ENCODE results near the gene EDN1.

DNA sequence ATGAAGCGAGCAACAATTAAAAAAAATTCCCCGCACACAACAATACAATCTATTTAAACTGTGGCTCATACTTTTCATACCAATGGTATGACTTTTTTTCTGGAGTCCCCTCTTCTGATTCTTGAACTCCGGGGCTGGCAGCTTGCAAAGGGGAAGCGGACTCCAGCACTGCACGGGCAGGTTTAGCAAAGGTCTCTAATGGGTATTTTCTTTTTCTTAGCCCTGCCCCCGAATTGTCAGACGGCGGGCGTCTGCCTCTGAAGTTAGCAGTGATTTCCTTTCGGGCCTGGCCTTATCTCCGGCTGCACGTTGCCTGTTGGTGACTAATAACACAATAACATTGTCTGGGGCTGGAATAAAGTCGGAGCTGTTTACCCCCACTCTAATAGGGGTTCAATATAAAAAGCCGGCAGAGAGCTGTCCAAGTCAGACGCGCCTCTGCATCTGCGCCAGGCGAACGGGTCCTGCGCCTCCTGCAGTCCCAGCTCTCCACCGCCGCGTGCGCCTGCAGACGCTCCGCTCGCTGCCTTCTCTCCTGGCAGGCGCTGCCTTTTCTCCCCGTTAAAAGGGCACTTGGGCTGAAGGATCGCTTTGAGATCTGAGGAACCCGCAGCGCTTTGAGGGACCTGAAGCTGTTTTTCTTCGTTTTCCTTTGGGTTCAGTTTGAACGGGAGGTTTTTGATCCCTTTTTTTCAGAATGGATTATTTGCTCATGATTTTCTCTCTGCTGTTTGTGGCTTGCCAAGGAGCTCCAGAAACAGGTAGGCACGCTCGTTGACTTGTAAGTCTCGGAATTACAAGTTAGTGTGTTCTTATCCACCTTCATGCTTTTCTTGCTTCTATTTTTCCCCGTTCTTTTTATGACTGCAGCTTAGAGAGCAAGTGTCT is at the start of gene EDN1:
- TF ChIP-seq POLR2AphosphoS5 (IDR thresholded peaks at IDR 0.05; ENCODE audit: borderline replicate concordance, low read depth, low read length) (no peak), EZH2 (IDR thresholded peaks at IDR 0.05) (no peak), FOXP2 (optimal IDR thresholded peaks at IDR 0.05; ENCODE audit: control extremely low read depth, extremely low read length, insufficient read depth) (no peak)

Data from SK-N-MC (cell line).